ENCODE measurements around the gene RHOB. TPM values are rescaled to one million over a fixed set of nuclear protein-coding genes. Genes with fewer than 3 reads are reported as not detected.

RHOB gene
- total and polyA plus RNA-seq, 7 donors = 111 to 669 (median 194) TPM

DNA sequence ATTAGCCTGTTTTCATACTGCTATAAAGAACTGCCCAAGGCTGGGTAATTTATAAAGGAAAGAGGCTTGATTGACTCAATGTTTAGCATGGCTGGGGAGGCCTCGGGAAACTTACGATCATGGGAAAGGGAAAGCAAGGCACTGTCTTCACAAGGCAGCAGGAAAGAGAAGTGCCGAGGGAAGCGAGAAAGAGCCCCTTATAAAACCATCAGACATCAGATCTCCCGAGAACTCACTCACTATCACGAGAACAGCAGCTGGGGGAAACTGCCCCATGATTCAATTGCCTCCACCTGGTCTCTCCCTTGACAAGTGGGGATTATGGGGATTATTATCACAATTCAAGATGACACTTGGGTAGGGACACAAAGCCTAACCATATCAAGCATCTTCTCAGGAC lies 23.3 kb downstream of the RHOB start:
- H3K4me1 ChIP-seq = peaks cover 13% of the 10 kb centered on the region
- TF ChIP-seq, protein P1, sequence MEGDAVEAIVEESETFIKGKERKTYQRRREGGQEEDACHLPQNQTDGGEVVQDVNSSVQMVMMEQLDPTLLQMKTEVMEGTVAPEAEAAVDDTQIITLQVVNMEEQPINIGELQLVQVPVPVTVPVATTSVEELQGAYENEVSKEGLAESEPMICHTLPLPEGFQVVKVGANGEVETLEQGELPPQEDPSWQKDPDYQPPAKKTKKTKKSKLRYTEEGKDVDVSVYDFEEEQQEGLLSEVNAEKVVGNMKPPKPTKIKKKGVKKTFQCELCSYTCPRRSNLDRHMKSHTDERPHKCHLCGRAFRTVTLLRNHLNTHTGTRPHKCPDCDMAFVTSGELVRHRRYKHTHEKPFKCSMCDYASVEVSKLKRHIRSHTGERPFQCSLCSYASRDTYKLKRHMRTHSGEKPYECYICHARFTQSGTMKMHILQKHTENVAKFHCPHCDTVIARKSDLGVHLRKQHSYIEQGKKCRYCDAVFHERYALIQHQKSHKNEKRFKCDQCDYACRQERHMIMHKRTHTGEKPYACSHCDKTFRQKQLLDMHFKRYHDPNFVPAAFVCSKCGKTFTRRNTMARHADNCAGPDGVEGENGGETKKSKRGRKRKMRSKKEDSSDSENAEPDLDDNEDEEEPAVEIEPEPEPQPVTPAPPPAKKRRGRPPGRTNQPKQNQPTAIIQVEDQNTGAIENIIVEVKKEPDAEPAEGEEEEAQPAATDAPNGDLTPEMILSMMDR (IDR thresholded peaks at IDR 0.05) = no peak
- intact Hi-C loops (cut with DNase I) = no loop called here
- H3K9me3 ChIP-seq = no peaks in the 10 kb centered on the region
- no peaks in the 10 kb centered on the region for H3K27me3 ChIP-seq (ENCODE audit: insufficient read depth in 3 of 3, low read length in 2 of 3)
- 94 to 96% (median 96%) methylated on average over 6 of the region's 6 CpGs for WGBS, 3 donors
- H3K27ac ChIP-seq = no peak overlapping the region
- no peaks in the 10 kb centered on the region for H3K36me3 ChIP-seq (ENCODE audit: insufficient read depth in 1 of 2, low read depth in 1 of 2)
- DNase-seq (no peak), ATAC-seq (no peak)
- H3K4me3 ChIP-seq = no peak overlapping the region

DNA sequence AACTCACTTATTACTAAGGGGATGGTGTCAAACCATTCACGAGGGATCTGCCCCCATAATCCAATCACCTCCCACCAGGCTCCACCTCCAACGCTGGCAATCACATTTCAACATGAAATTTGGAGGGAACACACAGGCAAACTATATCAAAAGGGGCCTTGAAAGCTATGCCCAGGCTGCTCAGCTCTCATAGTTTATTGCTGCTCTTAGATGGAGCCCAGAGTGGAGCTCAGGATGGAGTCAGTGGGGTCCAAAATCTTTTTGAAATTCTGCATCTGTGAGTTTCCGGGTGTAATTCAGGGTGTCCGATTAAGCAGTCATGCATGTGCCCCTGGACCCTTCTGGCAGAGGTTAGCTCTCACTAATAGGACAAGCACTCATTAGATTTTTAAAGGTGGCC lies 24.3 kb downstream of the RHOB start:
- peaks cover 13% of the 10 kb centered on the region for H3K4me1 ChIP-seq
- DNase-seq (no peak), ATAC-seq (no peak)
- intact Hi-C loops (cut with DNase I) = no loop called here
- no peaks in the 10 kb centered on the region for H3K9me3 ChIP-seq
- TF ChIP-seq, protein P1 (IDR thresholded peaks at IDR 0.05) = no peak
- H3K27ac ChIP-seq = no peak overlapping the region
- 96 to 99% (median 97%) methylated on average over 4 of the region's 4 CpGs for WGBS, 3 donors
- no peaks in the 10 kb centered on the region for H3K27me3 ChIP-seq (ENCODE audit: insufficient read depth in 3 of 3, low read length in 2 of 3)
- H3K4me3 ChIP-seq = no peak overlapping the region
- no peaks in the 10 kb centered on the region for H3K36me3 ChIP-seq (ENCODE audit: insufficient read depth in 1 of 2, low read depth in 1 of 2)

DNA sequence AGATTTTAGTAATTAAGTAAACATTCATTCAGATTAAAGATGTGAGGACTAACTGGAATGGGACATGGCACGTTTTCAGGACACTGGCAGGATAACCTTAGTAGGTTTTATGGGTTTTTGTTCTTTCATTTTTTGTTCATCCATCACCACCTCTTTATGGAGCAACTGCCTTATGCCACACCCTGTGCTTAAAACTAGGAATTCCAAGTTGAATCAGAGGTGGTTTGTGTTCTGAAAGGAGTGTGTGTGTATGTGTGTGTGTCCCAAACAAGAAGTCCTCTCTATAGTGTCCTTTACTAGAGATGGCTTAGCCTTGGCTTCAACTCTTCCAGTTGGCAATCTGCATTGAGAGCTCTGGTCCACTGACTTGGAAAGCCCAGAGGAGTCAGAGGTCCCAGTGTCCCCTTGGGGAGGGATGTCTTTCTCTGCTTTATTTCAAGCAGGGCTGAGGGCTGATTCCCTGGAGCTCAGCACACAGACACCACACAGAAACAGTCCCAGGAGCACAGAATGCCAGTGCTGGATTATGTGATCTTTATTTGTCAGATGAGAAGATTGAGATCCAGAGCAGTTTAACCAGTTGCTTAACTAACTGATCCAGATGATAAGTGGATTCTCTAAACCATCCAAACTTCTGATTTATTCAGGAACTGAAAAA lies 25.2 kb downstream of the RHOB start:
- intact Hi-C loops (cut with DNase I) = no loop called here

GRCh38 chr2:20472569-20472968 lies 25.7 kb downstream of the RHOB start:
- Histone ChIP-seq H3K4me3 (no peak overlapping the region), H3K4me1 (peaks cover 13% of the 10 kb centered on the region), H3K27ac (no peak overlapping the region), H3K36me3 (ENCODE audit: insufficient read depth in 1 of 2, low read depth in 1 of 2) (no peaks in the 10 kb centered on the region), H3K27me3 (ENCODE audit: insufficient read depth in 3 of 3, low read length in 2 of 3) (no peaks in the 10 kb centered on the region), H3K9me3 (no peaks in the 10 kb centered on the region)
- 29 to 47% (median 32%) methylated on average over 4 of the region's 4 CpGs for WGBS, 3 donors
- intact Hi-C loops (cut with DNase I) = no loop called here
- ATAC-seq (peak in 3 of 4 donors; percentile 51 to 66 (median 62)), DNase-seq (no peak)
- TF ChIP-seq, protein P1 (IDR thresholded peaks at IDR 0.05) = no peak

More for the DNA sequence above, 25.2 kb downstream of the RHOB start:
- no peaks in the 10 kb centered on the region for H3K9me3 ChIP-seq
- no peak overlapping the region for H3K27ac ChIP-seq
- ATAC-seq = peak in 2 of 4 donors; percentile 21 to 56
- no peaks in the 10 kb centered on the region for H3K36me3 ChIP-seq (ENCODE audit: insufficient read depth in 1 of 2, low read depth in 1 of 2)
- TF ChIP-seq, protein P1 (IDR thresholded peaks at IDR 0.05) = no peak
- no peak overlapping the region for H3K4me3 ChIP-seq
- H3K4me1 ChIP-seq = peaks cover 13% of the 10 kb centered on the region
- DNase-seq = no peak
- 54 to 84% (median 60%) methylated on average over 1 of the region's 1 CpG for WGBS, 3 donors
- H3K27me3 ChIP-seq (ENCODE audit: insufficient read depth in 3 of 3, low read length in 2 of 3) = no peaks in the 10 kb centered on the region

DNA sequence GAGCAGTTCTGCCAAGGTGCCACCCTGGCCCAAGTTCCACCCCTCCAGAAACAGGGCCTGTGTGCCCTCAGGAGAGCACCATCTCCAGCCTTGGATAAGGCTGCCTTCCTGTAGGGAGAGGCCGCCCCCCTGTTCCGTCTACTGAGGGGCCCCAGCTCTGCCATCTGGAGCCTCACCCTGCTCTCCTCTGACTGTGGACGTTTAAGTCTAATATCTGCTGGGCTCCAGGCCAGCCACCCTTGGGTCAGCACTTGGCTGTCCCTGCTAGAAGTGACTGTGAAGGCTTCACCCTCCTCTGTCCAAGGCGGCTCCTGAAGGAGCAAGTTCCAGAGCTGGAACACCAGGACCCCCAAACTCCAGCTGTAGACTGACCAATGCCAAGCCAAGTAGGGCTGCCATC lies 26.3 kb downstream of the RHOB start:
- TF ChIP-seq, protein P1 (IDR thresholded peaks at IDR 0.05) = no peak
- Histone ChIP-seq H3K9me3 (no peaks in the 10 kb centered on the region), H3K27ac (no peak overlapping the region), H3K36me3 (ENCODE audit: insufficient read depth in 1 of 2, low read depth in 1 of 2) (no peaks in the 10 kb centered on the region), H3K4me3 (no peak overlapping the region), H3K27me3 (ENCODE audit: insufficient read depth in 3 of 3, low read length in 2 of 3) (no peaks in the 10 kb centered on the region), H3K4me1 (peaks cover 13% of the 10 kb centered on the region)
- intact Hi-C loops (cut with DNase I) = no loop called here
- peak in 3 of 4 donors; percentile 24 to 48 (median 38) for ATAC-seq
- 55 to 71% (median 65%) methylated on average over 4 of the region's 4 CpGs for WGBS, 3 donors
- DNase-seq = no peak

Measured in psoas muscle (tissue), 8 donors.